AG04450 (cell line): ENCODE results near the gene HOMER1. TPM values are rescaled to one million over a fixed set of nuclear protein-coding genes. Genes with fewer than 3 reads are reported as not detected.

ENCODE experiments used
- CTCF ChIA-PET: fragments of 300-600, 350-600 bp; formaldehyde crosslinking; extraction: SDS; loops from one replicate; lab custom pipeline; 2022; ENCODE audit warnings: antibody characterized with exemption, inconsistent platforms; lab: Charles Lee
- POLR2A ChIA-PET: fragments of 350-600 bp; formaldehyde crosslinking; extraction: SDS; loops from one replicate; lab custom pipeline; 2021; ENCODE audit warnings: antibody characterized with exemption, inconsistent platforms; lab: Yijun Ruan, JAX
- DNase-seq: peaks from one replicate; pipeline ENCODE4 v3.0.0-alpha.2; 2011; ENCODE audit warnings: low read depth, low spot score
- H3K27ac ChIP-seq: one replicate; pipeline ENCODE4 v1.5.1; 2012; ENCODE audit warnings: low read depth, low read length, control low read depth
- H3K27me3 ChIP-seq: one replicate; pipeline ENCODE4 v1.6.0; 2012; ENCODE audit warnings: low read length; ENCODE audit not compliant: control insufficient read depth, insufficient read depth
- H3K4me3 ChIP-seq: 2 replicates; pipeline ENCODE4 v1.5.1; 2011; ENCODE audit warnings: mild to moderate bottlenecking, low read depth, low read length, control low read depth
- H3K9me3 ChIP-seq: 2 replicates; pipeline ENCODE4 v1.5.1; 2012; ENCODE audit warnings: low read length; ENCODE audit not compliant: control insufficient read depth, insufficient read depth
- CTCF ChIP-seq: IDR thresholded peaks from 2 replicates; pipeline ENCODE4 v1.5.1; 2011; ENCODE audit warnings: low read depth, low read length, control low read depth, inconsistent platforms
- polyA plus RNA-seq: library from polyadenylated mRNA; depleted of rRNA; stranded (reverse); fragments of >200 nt; gene quantifications from 2 replicates; pipeline ENCODE4 v1.2.3, GENCODE V29; 2011

HOMER1 gene
- polyA plus RNA-seq, 1 experiment: 5.1 TPM

- ChIA-PET POLR2A (no interaction called here), CTCF (interaction anchor here (0.6 to 1.8 kb wide), 2 partner anchors 458 to 470 kb away, joined by 3 to 6 read pairs; no protein-coding TSS in a partner anchor)
- Histone ChIP-seq H3K27ac (no peak overlapping the region), H3K4me3 (no peak overlapping the region), H3K27me3 (no peaks in the 10 kb centered on the region), H3K9me3 (no peaks in the 10 kb centered on the region)
- no peak for DNase-seq
- no peak for TF ChIP-seq CTCF
Measured at GRCh38 chr5:79495311-79495710, 18.6 kb downstream of the HOMER1 start.

GRCh38 chr5:79493596-79494345 is 20.2 kb downstream of the HOMER1 start:
- no peak overlapping the region for H3K27ac ChIP-seq
- ChIA-PET CTCF (interaction anchor here (1.1 to 1.8 kb wide), 4 partner anchors 12 to 590 kb away, joined by 4 to 7 read pairs (median 5); no protein-coding TSS in a partner anchor), POLR2A (interaction anchor here (0.7 to 1.1 kb wide), 2 partner anchors 10 to 958 kb away, joined by 3 to 6 read pairs; no protein-coding TSS in a partner anchor)
- no peak for TF ChIP-seq CTCF
- no peak for DNase-seq
- no peaks in the 10 kb centered on the region for H3K27me3 ChIP-seq
- no peaks in the 10 kb centered on the region for H3K9me3 ChIP-seq
- no peak overlapping the region for H3K4me3 ChIP-seq

GRCh38 chr5:79491690-79492317 is 22.1 kb downstream of the HOMER1 start:
- Histone ChIP-seq H3K27ac (no peak overlapping the region), H3K4me3 (no peak overlapping the region), H3K9me3 (no peaks in the 10 kb centered on the region), H3K27me3 (no peaks in the 10 kb centered on the region)
- DNase-seq: no peak
- no peak for TF ChIP-seq CTCF
- POLR2A ChIA-PET: no interaction called here
- CTCF ChIA-PET: interaction anchor here (1.0 to 1.2 kb wide), 2 partner anchors 27 to 292 kb away, joined by 3 to 4 read pairs; no protein-coding TSS in a partner anchor

GRCh38 chr5:79490323-79490936 is 23.5 kb downstream of the HOMER1 start:
- POLR2A ChIA-PET: interaction anchor here (0.6 to 0.7 kb wide), 2 partner anchors 133 to 470 kb away, joined by 3 read pairs; no protein-coding TSS in a partner anchor
- DNase-seq: no peak
- no peak for TF ChIP-seq CTCF
- Histone ChIP-seq H3K9me3 (no peaks in the 10 kb centered on the region), H3K27ac (no peak overlapping the region), H3K4me3 (no peak overlapping the region), H3K27me3 (no peaks in the 10 kb centered on the region)
- CTCF ChIA-PET: interaction anchor here (0.7 to 1.8 kb wide), 5 partner anchors 9 to 467 kb away, joined by 3 to 9 read pairs (median 5); no protein-coding TSS in a partner anchor
